Ascending aorta (tissue), 2 donors: ENCODE results near the gene TMEM92. TPM values are rescaled to one million over a fixed set of nuclear protein-coding genes. Genes with fewer than 3 reads are reported as not detected.
"Not testable (repeated sequence)": the region's sequence is repeated elsewhere in the genome, so short reads cannot be mapped to it uniquely, and the experiment has no call there.

Source experiments
- DNase-seq, 2 donors: peaks; one replicate each; pipeline ENCODE4 v3.0.0-alpha.2; 2019; ENCODE audit warnings: low spot score in 2 of 2
- H3K27ac ChIP-seq, 2 donors: fragments of 200-600 bp; sonication (generic); one replicate each; pipeline ENCODE4 v1.5.1; 2016 to 2017; ENCODE audit warnings: mild to moderate bottlenecking in 1 of 2
- H3K27me3 ChIP-seq: fragments of 200-600 bp; sonication (generic); one replicate; pipeline ENCODE4 v1.5.1; 2017
- H3K36me3 ChIP-seq, 2 donors: fragments of 200-600 bp; sonication (generic); one replicate each; pipeline ENCODE4 v1.5.1; 2016
- H3K4me1 ChIP-seq, 2 donors: fragments of 200-600 bp; sonication (generic); one replicate each; pipeline ENCODE4 v1.5.1; 2016 to 2017; ENCODE audit warnings: mild to moderate bottlenecking in 1 of 2
- H3K4me3 ChIP-seq, 2 donors: fragments of 200-600 bp; sonication (generic); one replicate each; pipeline ENCODE4 v1.5.1; 2016 to 2017; ENCODE audit warnings: mild to moderate bottlenecking in 1 of 2
- H3K9me3 ChIP-seq, 2 donors: fragments of 200-600 bp; sonication (generic); one replicate each; pipeline ENCODE4 v1.5.1; 2016
- CTCF ChIP-seq, 3 experiments: fragments of 200-600 bp in 2 of 3; fragments of 450-650 bp in 1 of 3; sonication (generic) in 2 of 3; IDR thresholded peaks; one replicate each; pipeline ENCODE4 v1.5.1; 2016 to 2019; ENCODE audit warnings: antibody characterized with exemption in 3 of 3, mild to moderate bottlenecking in 1 of 3, moderate library complexity in 1 of 3
- intact Hi-C: fragments of 100-400 bp; cut with DNase I; formaldehyde crosslinking; loops from one replicate; pipeline ENCODE4 v1.15.1; 2023
- total RNA-seq: library from RNA; depleted of rRNA; stranded (reverse); fragments of >200 nt; gene quantifications from one replicate; pipeline ENCODE4 v1.1.0, GENCODE V29; 2016

The TMEM92 gene
- total RNA-seq, 1 donor from 2014 or later = not detected

- intact Hi-C loops = no loop called here
- Histone ChIP-seq H3K9me3 (no peaks in the 10 kb centered on the region), H3K4me3 (no peak overlapping the region), H3K4me1 (peaks cover 2 to 12% of the 10 kb centered on the region in 2 donors), H3K36me3 (peaks cover 7 to 22% of the 10 kb centered on the region in 2 donors), H3K27me3 (no peaks in the 10 kb centered on the region), H3K27ac (no peak overlapping the region)
- DNase-seq = no peak
- TF ChIP-seq CTCF (IDR thresholded peaks at IDR 0.05) = no peak
Measured at GRCh38 chr17:50283246-50283645, 9.0 kb downstream of the TMEM92 start.

DNA sequence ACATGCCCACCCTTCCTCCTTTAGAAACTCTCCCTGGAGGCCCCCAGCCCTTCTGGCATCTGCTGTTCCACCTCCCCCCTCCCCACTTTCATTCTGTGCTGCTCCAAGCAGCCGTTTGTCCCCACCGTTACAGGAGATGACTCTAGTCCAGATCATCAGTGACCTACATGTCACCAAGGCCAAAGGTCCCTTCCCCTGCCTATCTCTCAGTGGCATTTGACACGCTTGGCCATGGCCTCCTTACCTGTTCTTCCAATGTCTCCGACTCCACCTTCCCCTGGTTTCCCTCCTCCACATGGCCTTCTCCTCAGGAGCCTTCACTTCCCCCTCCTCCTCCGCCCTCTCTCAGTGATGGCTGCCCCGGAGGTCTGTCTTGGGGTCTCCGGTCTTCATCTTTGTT lies 9.4 kb downstream of the TMEM92 start:
- DNase-seq = no peak
- H3K27ac ChIP-seq = no peak overlapping the region
- intact Hi-C loops = no loop called here
- peaks cover 2 to 17% of the 10 kb centered on the region in 2 donors for H3K4me1 ChIP-seq
- H3K9me3 ChIP-seq = no peaks in the 10 kb centered on the region
- H3K4me3 ChIP-seq = no peak overlapping the region
- H3K27me3 ChIP-seq = no peaks in the 10 kb centered on the region
- TF ChIP-seq CTCF (IDR thresholded peaks at IDR 0.05) = no peak
- H3K36me3 ChIP-seq = peaks cover 7 to 22% of the 10 kb centered on the region in 2 donors

GRCh38 chr17:50285941-50286340 lies 11.7 kb downstream of the TMEM92 start:
- Histone ChIP-seq H3K27me3 (no peaks in the 10 kb centered on the region), H3K4me3 (no peak overlapping the region), H3K4me1 (peaks cover 12 to 32% of the 10 kb centered on the region in 2 donors), H3K9me3 (no peaks in the 10 kb centered on the region), H3K36me3 (peaks cover 7 to 17% of the 10 kb centered on the region in 2 donors), H3K27ac (no peak overlapping the region)
- no peak for TF ChIP-seq CTCF (IDR thresholded peaks at IDR 0.05)
- no peak for DNase-seq
- intact Hi-C loops = no loop called here

DNA sequence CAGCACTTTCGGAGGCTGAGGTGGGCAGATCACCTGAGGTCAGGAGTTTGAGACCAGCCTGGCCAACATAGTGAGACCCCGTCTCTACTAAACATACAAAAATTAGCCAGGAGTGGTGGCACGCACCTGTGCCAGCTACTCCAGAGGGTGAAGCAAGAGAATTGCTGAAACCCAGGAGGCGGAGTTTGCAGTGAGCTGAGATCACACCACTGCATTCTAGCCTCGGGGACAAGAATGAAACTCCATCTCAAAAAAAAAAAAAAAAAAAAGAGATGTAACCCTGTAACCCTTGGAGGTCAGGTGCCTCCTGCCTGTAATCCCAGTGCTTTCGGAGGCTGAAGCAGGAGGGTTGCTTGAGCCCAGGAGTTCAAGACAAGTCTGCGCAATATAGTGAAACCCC lies 13.0 kb downstream of the TMEM92 start:
- DNase-seq, H3K4me3 ChIP-seq, H3K36me3 ChIP-seq, H3K9me3 ChIP-seq, H3K27me3 ChIP-seq, intact Hi-C loops, H3K27ac ChIP-seq: not testable (repeated sequence)
- H3K4me1 ChIP-seq = peaks cover 12 to 35% of the 10 kb centered on the region in 2 donors

DNA sequence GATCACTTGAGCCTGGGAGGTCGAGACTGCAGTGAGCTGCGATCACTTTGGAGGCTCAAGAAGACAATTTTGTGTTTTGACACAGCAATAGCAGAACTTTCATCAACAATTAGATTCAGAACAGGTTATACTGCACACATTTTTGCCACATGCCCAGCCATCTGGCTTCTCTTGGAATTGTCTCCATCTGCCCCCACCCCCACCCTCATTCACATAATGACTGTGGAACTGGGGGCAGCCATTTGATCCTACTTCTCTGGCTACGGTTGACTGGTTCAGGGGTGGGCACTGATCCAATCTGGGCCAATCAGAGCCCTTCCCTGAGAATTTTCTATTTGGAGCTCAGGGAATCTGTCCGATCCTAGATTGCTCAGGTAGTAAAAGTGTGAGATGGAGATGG lies 14.0 kb downstream of the TMEM92 start:
- H3K27me3 ChIP-seq = no peaks in the 10 kb centered on the region
- H3K4me1 ChIP-seq = peaks cover 12 to 35% of the 10 kb centered on the region in 2 donors
- TF ChIP-seq CTCF (IDR thresholded peaks at IDR 0.05) = no peak
- no peaks in the 10 kb centered on the region for H3K9me3 ChIP-seq
- no peaks in the 10 kb centered on the region for H3K36me3 ChIP-seq
- DNase-seq = no peak
- peak overlapping the region; percentile 91 to 95 for H3K27ac ChIP-seq
- H3K4me3 ChIP-seq = peak overlapping the region; percentile 49 to 56
- intact Hi-C loops = no loop called here

GRCh38 chr17:50289278-50289677 lies 15.0 kb downstream of the TMEM92 start:
- H3K4me3 ChIP-seq = peak overlapping the region; percentile 49 to 56
- H3K4me1 ChIP-seq = peaks cover 12 to 35% of the 10 kb centered on the region in 2 donors
- intact Hi-C loops = no loop called here
- H3K36me3 ChIP-seq = no peaks in the 10 kb centered on the region
- TF ChIP-seq CTCF (IDR thresholded peaks at IDR 0.05) = no peak
- no peaks in the 10 kb centered on the region for H3K27me3 ChIP-seq
- H3K9me3 ChIP-seq = no peaks in the 10 kb centered on the region
- peak overlapping the region; percentile 91 to 95 for H3K27ac ChIP-seq
- DNase-seq = no peak
